ENCODE results near the gene ACADVL.
A peak's percentile ranks its signal among the peaks of the same experiment; 100 is the strongest.

ACADVL gene

GRCh38 chr17:7249830-7250229 is 30.1 kb downstream of the ACADVL start:
- peak overlapping the region; percentile 99 for H3K27ac ChIP-seq (replicated peaks)
- H3K27me3 ChIP-seq (ENCODE audit: insufficient read depth, poor library complexity, severe bottlenecking): no peaks in the 10 kb centered on the region
- peak overlapping the region; percentile 65 for H3K4me3 ChIP-seq (replicated peaks; ENCODE audit: insufficient read depth, low read length)
- no peak for TF ChIP-seq POLR2AphosphoS5 (IDR thresholded peaks at IDR 0.05; ENCODE audit: low read depth)
- TF ChIP-seq CTCF (IDR thresholded peaks at IDR 0.05; ENCODE audit: insufficient read depth, low read length): no peak
- TF ChIP-seq REST (IDR thresholded peaks at IDR 0.05; ENCODE audit: insufficient replicate concordance, low read depth): no peak
- peak; percentile 79 for TF ChIP-seq SPI1 (IDR thresholded peaks at IDR 0.05; ENCODE audit: borderline replicate concordance, low read depth)
- DNase-seq (ENCODE audit: low read depth in 1 of 2, low spot score in 1 of 2): peak in 1 of 2 experiments; percentile 28

GRCh38 chr17:7250695-7251627 is 31.2 kb downstream of the ACADVL start:
- Histone ChIP-seq H3K27ac (replicated peaks) (peak overlapping the region; percentile 99), H3K27me3 (ENCODE audit: insufficient read depth, poor library complexity, severe bottlenecking) (no peaks in the 10 kb centered on the region), H3K4me3 (replicated peaks; ENCODE audit: insufficient read depth, low read length) (peak overlapping the region; percentile 65)
- no peak for TF ChIP-seq SPI1 (IDR thresholded peaks at IDR 0.05; ENCODE audit: borderline replicate concordance, low read depth)
- TF ChIP-seq POLR2AphosphoS5 (IDR thresholded peaks at IDR 0.05; ENCODE audit: low read depth): no peak
- TF ChIP-seq CTCF (IDR thresholded peaks at IDR 0.05; ENCODE audit: insufficient read depth, low read length): no peak
- no peak for TF ChIP-seq REST (IDR thresholded peaks at IDR 0.05; ENCODE audit: insufficient replicate concordance, low read depth)
- no peak for TF ChIP-seq GABPA (IDR thresholded peaks at IDR 0.05; ENCODE audit: low read depth)
- no peak for DNase-seq (ENCODE audit: low read depth in 1 of 2, low spot score in 1 of 2)

GRCh38 chr17:7251661-7252175 is 32.0 kb downstream of the ACADVL start, which contains the start of gene CTDNEP1:
TSS of gene CTDNEP1 (minus strand) at chr17:7251734. CDS start at chr17:7251296, 438 bp downstream.
- DNase-seq (ENCODE audit: low read depth in 1 of 2, low spot score in 1 of 2): peak; percentile 91 to 97
- TF ChIP-seq GABPA (IDR thresholded peaks at IDR 0.05; ENCODE audit: low read depth) (peak; percentile 73), POLR2AphosphoS5 (IDR thresholded peaks at IDR 0.05; ENCODE audit: low read depth) (no peak), SPI1 (IDR thresholded peaks at IDR 0.05; ENCODE audit: borderline replicate concordance, low read depth) (peak; percentile 35; the same call in 1 of the 2 replicates), REST (IDR thresholded peaks at IDR 0.05; ENCODE audit: insufficient replicate concordance, low read depth) (no peak)
- H3K27me3 ChIP-seq (ENCODE audit: insufficient read depth, poor library complexity, severe bottlenecking): no peaks in the 10 kb centered on the region

More at GRCh38 chr17:7251661-7252175, 32.0 kb downstream of the ACADVL start, which contains the start of gene CTDNEP1:
- Histone ChIP-seq H3K4me3 (replicated peaks; ENCODE audit: insufficient read depth, low read length) (peak within 1 kb of the TSS; percentile 67), H3K27ac (replicated peaks) (peak within 1 kb of the TSS; percentile 99)

All from HL-60 (cell line).